Left ventricle myocardium inferior (tissue), 1 donor: ENCODE results near the gene IFNL4. TPM values are rescaled to one million over a fixed set of nuclear protein-coding genes. Genes with fewer than 3 reads are reported as not detected.

Experiments used
- DNase-seq: peaks from one replicate; pipeline ENCODE4 v3.0.0-alpha.2; 2020
- H3K27ac ChIP-seq: fragments of 200-600 bp; replicated peaks from 2 replicates; pipeline ENCODE4 v1.8.0; 2021
- H3K27me3 ChIP-seq: fragments of 200-600 bp; 2 replicates; pipeline ENCODE4 v1.8.0; 2021; ENCODE audit warnings: low read depth
- H3K36me3 ChIP-seq: fragments of 200-600 bp; 2 replicates; pipeline ENCODE4 v1.8.0; 2021
- H3K4me1 ChIP-seq: fragments of 200-600 bp; 2 replicates; pipeline ENCODE4 v1.8.0; 2021
- H3K4me3 ChIP-seq: fragments of 200-600 bp; 2 replicates; pipeline ENCODE4 v1.8.0; 2021; ENCODE audit warnings: mild to moderate bottlenecking, moderate library complexity
- H3K9me3 ChIP-seq: fragments of 200-600 bp; replicated peaks from 2 replicates; pipeline ENCODE4 v1.8.0; 2021
- CTCF ChIP-seq: fragments of 200-600 bp; IDR thresholded peaks from 2 replicates; pipeline ENCODE4 v1.8.0; 2021; ENCODE audit warnings: antibody characterized with exemption, mild to moderate bottlenecking, borderline replicate concordance
- intact Hi-C: fragments of 100-400 bp; cut with micrococcal nuclease; formaldehyde crosslinking; loops from one replicate; pipeline ENCODE4 v1.11.0; 2022
- total RNA-seq: library from RNA; stranded (reverse); fragmentation: NEBNext Ultra II Directional; extraction: Animal tissue kit (Norgen Biotek cat#: 25700); gene quantifications from one replicate; pipeline ENCODE4 v1.2.1, GENCODE V29; 2021
- donor health status: DM: no; HTN: yes; CAD: no; lungs with severe emphysema.

IFNL4 gene
- total RNA-seq, 1 donor from 2014 or later = not detected

- Histone ChIP-seq H3K27me3 (peaks cover 86% of the 10 kb centered on the region), H3K4me3 (no peak overlapping the region), H3K27ac (no peak overlapping the region), H3K9me3 (peaks cover 19% of the 10 kb centered on the region), H3K4me1 (no peaks in the 10 kb centered on the region), H3K36me3 (no peaks in the 10 kb centered on the region)
- DNase-seq = no peak
- intact Hi-C loops = no loop called here
- TF ChIP-seq CTCF = no peak
Observed at GRCh38 chr19:39211731-39212374, 36.8 kb downstream of the IFNL4 start.

- Histone ChIP-seq H3K27me3 (peaks cover 87% of the 10 kb centered on the region), H3K9me3 (no peaks in the 10 kb centered on the region), H3K27ac (no peak overlapping the region), H3K36me3 (no peaks in the 10 kb centered on the region), H3K4me3 (no peak overlapping the region), H3K4me1 (no peaks in the 10 kb centered on the region)
- intact Hi-C loops = no loop called here
- DNase-seq = no peak
- no peak for TF ChIP-seq CTCF
Observed at GRCh38 chr19:39209196-39209595, 39.5 kb downstream of the IFNL4 start.

- no peak for TF ChIP-seq CTCF
- no peaks in the 10 kb centered on the region for H3K36me3 ChIP-seq
Observed at GRCh38 chr19:39208175-39208795, 40.4 kb downstream of the IFNL4 start.

GRCh38 chr19:39207293-39207836 lies 41.3 kb downstream of the IFNL4 start:
- no peaks in the 10 kb centered on the region for H3K4me1 ChIP-seq
- H3K9me3 ChIP-seq = no peaks in the 10 kb centered on the region
- H3K27me3 ChIP-seq = peaks cover 87% of the 10 kb centered on the region
- H3K27ac ChIP-seq = no peak overlapping the region
- H3K36me3 ChIP-seq = no peaks in the 10 kb centered on the region
- TF ChIP-seq CTCF = no peak
- H3K4me3 ChIP-seq = no peak overlapping the region
- no peak for DNase-seq
- intact Hi-C loops = no loop called here

More at GRCh38 chr19:39208175-39208795, 40.4 kb downstream of the IFNL4 start:
- Histone ChIP-seq H3K4me3 (no peak overlapping the region), H3K4me1 (no peaks in the 10 kb centered on the region), H3K9me3 (no peaks in the 10 kb centered on the region), H3K27me3 (peaks cover 87% of the 10 kb centered on the region), H3K27ac (no peak overlapping the region)
- intact Hi-C loops = no loop called here
- no peak for DNase-seq

GRCh38 chr19:39206122-39206521 lies 42.5 kb downstream of the IFNL4 start:
- no peak overlapping the region for H3K4me3 ChIP-seq
- no peak for TF ChIP-seq CTCF
- intact Hi-C loops = no loop called here
- H3K36me3 ChIP-seq = no peaks in the 10 kb centered on the region
- peaks cover 87% of the 10 kb centered on the region for H3K27me3 ChIP-seq
- DNase-seq = no peak
- H3K4me1 ChIP-seq = no peaks in the 10 kb centered on the region
- H3K9me3 ChIP-seq = no peaks in the 10 kb centered on the region
- no peak overlapping the region for H3K27ac ChIP-seq
